GM18508 (cell line): Measurements from ENCODE around the gene SDCCAG8.
"Not testable (repeated sequence)": the region's sequence is repeated elsewhere in the genome, so short reads cannot be mapped to it uniquely, and the experiment has no call there.

Source experiments
- ATAC-seq: cut with Tn5 transposase; IDR thresholded peaks from one replicate; pipeline ENCODE4 v1.9.1; 2021; ENCODE audit warnings: moderate number of reproducible peaks; ENCODE audit not compliant: insufficient read depth, unreplicated experiment

SDCCAG8 gene

GRCh38 chr1:243255791-243256512 lies at the start of gene SDCCAG8:
TSS of gene SDCCAG8 (plus strand) at chr1:243256041. CDS start at chr1:243256174, 133 bp downstream.
- ATAC-seq, result peak; percentile 66

GRCh38 chr1:243211984-243212383 lies 43.9 kb upstream of the SDCCAG8 start:
- not testable (repeated sequence) for ATAC-seq

- no peak for ATAC-seq
These were observed 42.6 kb upstream of the SDCCAG8 start for GRCh38 chr1:243213045-243213787.

- not testable (repeated sequence) for ATAC-seq
These were observed 40.5 kb upstream of the SDCCAG8 start for GRCh38 chr1:243215276-243215875.

- ATAC-seq, result no peak
These were observed 39.1 kb upstream of the SDCCAG8 start for GRCh38 chr1:243216741-243217140.

GRCh38 chr1:243217349-243217748 lies 38.5 kb upstream of the SDCCAG8 start:
- no peak for ATAC-seq

GRCh38 chr1:243218059-243218458 lies 37.8 kb upstream of the SDCCAG8 start:
- no peak for ATAC-seq

- no peak for ATAC-seq
These were observed 28.2 kb upstream of the SDCCAG8 start for GRCh38 chr1:243227622-243228021.

GRCh38 chr1:243229526-243229925 lies 26.3 kb upstream of the SDCCAG8 start:
- no peak for ATAC-seq

- no peak for ATAC-seq
These were observed 24.9 kb upstream of the SDCCAG8 start for GRCh38 chr1:243230914-243231313.

GRCh38 chr1:243233908-243234307 lies 21.9 kb upstream of the SDCCAG8 start:
- no peak for ATAC-seq

GRCh38 chr1:243234978-243235647 lies 20.7 kb upstream of the SDCCAG8 start:
- no peak for ATAC-seq

GRCh38 chr1:243236604-243237252 lies 19.1 kb upstream of the SDCCAG8 start:
- ATAC-seq, result peak; percentile 53

GRCh38 chr1:243244432-243244841 lies 11.4 kb upstream of the SDCCAG8 start:
- no peak for ATAC-seq

GRCh38 chr1:243246916-243247315 lies 8.9 kb upstream of the SDCCAG8 start:
- no peak for ATAC-seq

GRCh38 chr1:243247901-243248300 lies 7.9 kb upstream of the SDCCAG8 start:
- no peak for ATAC-seq

GRCh38 chr1:243249214-243249613 lies 6.6 kb upstream of the SDCCAG8 start:
- ATAC-seq, result no peak

GRCh38 chr1:243250102-243250501 lies 5.7 kb upstream of the SDCCAG8 start:
- no peak for ATAC-seq

- no peak for ATAC-seq
These were observed 4.3 kb upstream of the SDCCAG8 start for GRCh38 chr1:243251539-243251938.

GRCh38 chr1:243253211-243253925 lies 2.5 kb upstream of the SDCCAG8 start:
- no peak for ATAC-seq
